ENCODE measurements around the gene KCNN3.

DNA sequence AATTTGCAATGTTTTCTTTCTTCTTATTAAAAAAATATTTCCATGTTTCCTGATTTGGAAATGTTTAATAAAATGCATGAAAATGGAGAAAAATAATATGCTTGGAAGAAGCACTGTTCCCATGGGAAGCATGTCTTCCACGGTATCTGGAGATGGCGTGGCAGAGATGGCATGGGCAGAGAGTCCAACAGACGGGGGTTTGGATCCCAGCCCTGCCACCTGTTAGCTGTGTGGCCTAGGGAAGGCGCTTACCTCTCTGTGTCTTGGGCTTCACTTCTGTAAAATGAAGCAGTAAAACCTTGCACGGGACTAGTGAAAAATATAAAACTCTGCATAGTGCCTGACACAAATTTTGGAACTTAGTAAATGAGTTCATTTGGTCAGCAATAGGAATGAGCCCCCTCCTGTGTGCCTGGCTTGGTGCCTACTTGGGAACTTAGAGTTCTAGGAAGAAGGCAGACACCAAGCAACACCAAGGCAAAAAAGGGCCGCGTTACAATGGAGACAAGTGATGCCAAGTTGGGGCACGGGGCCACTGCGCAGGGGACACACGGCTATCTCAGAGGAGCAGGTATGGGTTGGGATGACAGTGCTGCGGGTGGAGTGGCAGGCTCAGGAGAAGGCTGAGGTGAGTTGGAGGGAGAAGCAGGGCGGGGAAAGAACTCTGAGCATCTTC lies 124.2 kb downstream of the KCNN3 start:
- TF ChIP-seq POLR2A (IDR thresholded peaks at IDR 0.05; ENCODE audit: low read depth, low read length), result no peak
- TF ChIP-seq TAF1 (IDR thresholded peaks at IDR 0.05; ENCODE audit: low read depth, low read length), result no peak
- TF ChIP-seq POLR2AphosphoS5 (IDR thresholded peaks at IDR 0.05; ENCODE audit: low read depth, low read length), result no peak
- no peak for TF ChIP-seq POU2F2 (IDR thresholded peaks at IDR 0.05; ENCODE audit: low read depth, low read length)

Measured in GM12891 (cell line).